ENCODE results near the gene ATL1.
"Not testable (repeated sequence)": the region's sequence is repeated elsewhere in the genome, so short reads cannot be mapped to it uniquely, and the experiment has no call there.

The ATL1 gene

DNA sequence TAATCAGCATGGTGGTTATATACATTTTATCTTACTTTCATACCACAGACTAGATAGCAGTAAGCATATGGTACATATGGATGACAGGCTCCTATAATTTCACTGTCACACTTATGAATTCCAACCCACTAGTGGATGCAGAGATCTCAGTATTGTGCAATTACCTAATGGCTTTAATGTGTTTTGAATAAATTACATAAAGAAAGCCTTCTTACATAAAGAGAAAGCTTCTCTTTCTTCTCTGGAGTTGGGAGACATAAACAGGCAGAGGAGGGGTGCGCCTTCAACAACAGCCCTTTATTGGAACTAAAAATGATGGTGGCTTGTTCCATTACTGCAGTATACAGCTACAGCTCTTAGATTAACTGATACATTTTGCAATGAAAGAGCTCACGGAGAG lies 55.6 kb downstream of the ATL1 start:
- H3K4me1 Mint-ChIP-seq, result peaks cover 9% of the 10 kb centered on the region
- DNase-seq, result no peak
- H3K27me3 Mint-ChIP-seq (ENCODE audit: low read depth, poor library complexity), result no peaks in the 10 kb centered on the region
- TF ChIP-seq, protein P1, sequence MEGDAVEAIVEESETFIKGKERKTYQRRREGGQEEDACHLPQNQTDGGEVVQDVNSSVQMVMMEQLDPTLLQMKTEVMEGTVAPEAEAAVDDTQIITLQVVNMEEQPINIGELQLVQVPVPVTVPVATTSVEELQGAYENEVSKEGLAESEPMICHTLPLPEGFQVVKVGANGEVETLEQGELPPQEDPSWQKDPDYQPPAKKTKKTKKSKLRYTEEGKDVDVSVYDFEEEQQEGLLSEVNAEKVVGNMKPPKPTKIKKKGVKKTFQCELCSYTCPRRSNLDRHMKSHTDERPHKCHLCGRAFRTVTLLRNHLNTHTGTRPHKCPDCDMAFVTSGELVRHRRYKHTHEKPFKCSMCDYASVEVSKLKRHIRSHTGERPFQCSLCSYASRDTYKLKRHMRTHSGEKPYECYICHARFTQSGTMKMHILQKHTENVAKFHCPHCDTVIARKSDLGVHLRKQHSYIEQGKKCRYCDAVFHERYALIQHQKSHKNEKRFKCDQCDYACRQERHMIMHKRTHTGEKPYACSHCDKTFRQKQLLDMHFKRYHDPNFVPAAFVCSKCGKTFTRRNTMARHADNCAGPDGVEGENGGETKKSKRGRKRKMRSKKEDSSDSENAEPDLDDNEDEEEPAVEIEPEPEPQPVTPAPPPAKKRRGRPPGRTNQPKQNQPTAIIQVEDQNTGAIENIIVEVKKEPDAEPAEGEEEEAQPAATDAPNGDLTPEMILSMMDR (IDR thresholded peaks at IDR 0.05), result no peak
- no peaks in the 10 kb centered on the region for H3K9me3 Mint-ChIP-seq
- H3K36me3 Mint-ChIP-seq (ENCODE audit: low read depth), result peaks cover 10% of the 10 kb centered on the region
- H3K27ac Mint-ChIP-seq, result no peak overlapping the region
- no peak overlapping the region for H3K4me3 Mint-ChIP-seq

GRCh38 chr14:50616275-50616674 lies 56.3 kb downstream of the ATL1 start:
- no peak for DNase-seq
- no peaks in the 10 kb centered on the region for H3K9me3 Mint-ChIP-seq
- H3K4me3 Mint-ChIP-seq, result no peak overlapping the region
- H3K27ac Mint-ChIP-seq, result no peak overlapping the region
- H3K27me3 Mint-ChIP-seq (ENCODE audit: low read depth, poor library complexity), result no peaks in the 10 kb centered on the region
- H3K4me1 Mint-ChIP-seq, result peaks cover 9% of the 10 kb centered on the region
- TF ChIP-seq, protein P1 (IDR thresholded peaks at IDR 0.05), result no peak
- peaks cover 10% of the 10 kb centered on the region for H3K36me3 Mint-ChIP-seq (ENCODE audit: low read depth)

DNA sequence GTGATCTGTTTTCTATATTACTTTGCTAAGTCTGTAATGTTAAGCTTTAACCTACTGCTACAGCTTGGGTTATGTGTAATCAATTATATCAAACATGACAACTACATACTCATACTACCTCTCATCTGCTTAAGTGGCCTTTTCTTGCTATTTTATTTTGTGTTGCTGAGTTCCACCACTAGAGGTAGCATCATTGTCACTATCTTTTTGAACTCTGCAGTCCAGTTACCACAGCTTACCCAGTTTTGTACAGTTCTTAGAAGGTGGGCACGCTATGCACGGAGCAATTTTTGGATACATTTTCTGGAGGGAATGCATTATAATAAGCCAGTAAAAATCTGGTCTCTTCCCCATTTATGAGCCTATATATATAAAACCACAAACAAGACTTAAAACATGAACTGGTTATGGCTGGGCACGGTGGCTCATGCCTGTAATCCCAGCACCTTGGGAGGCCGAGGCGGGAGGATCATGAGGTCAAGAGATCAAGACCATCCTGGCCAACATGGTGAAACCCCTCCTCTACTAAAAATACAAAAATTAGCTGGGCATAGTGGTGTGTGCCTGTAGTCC lies 59.7 kb downstream of the ATL1 start:
- Mint-ChIP-seq H3K36me3 (ENCODE audit: low read depth) (peaks cover 10% of the 10 kb centered on the region), H3K4me3 (no peak overlapping the region), H3K4me1 (peaks cover 8% of the 10 kb centered on the region), H3K27ac (no peak overlapping the region), H3K9me3 (no peaks in the 10 kb centered on the region), H3K27me3 (ENCODE audit: low read depth, poor library complexity) (no peaks in the 10 kb centered on the region)
- TF ChIP-seq, protein P1 (IDR thresholded peaks at IDR 0.05), result peak; percentile 57
- no peak for DNase-seq

- Mint-ChIP-seq H3K36me3 (ENCODE audit: low read depth) (peaks cover 9% of the 10 kb centered on the region), H3K4me1 (peaks cover 2% of the 10 kb centered on the region), H3K27ac (no peak overlapping the region)
These were observed 60.4 kb downstream of the ATL1 start for GRCh38 chr14:50620341-50620740.

GRCh38 chr14:50622978-50623377 lies 63.0 kb downstream of the ATL1 start:
- Mint-ChIP-seq H3K27ac (no peak overlapping the region), H3K4me1 (no peaks in the 10 kb centered on the region), H3K36me3 (ENCODE audit: low read depth) (peaks cover 6% of the 10 kb centered on the region), H3K9me3 (no peaks in the 10 kb centered on the region), H3K4me3 (no peak overlapping the region), H3K27me3 (ENCODE audit: low read depth, poor library complexity) (no peaks in the 10 kb centered on the region)
- DNase-seq, result no peak
- TF ChIP-seq, protein P1 (IDR thresholded peaks at IDR 0.05), result no peak

More at GRCh38 chr14:50620341-50620740, 60.4 kb downstream of the ATL1 start:
- no peak for DNase-seq
- no peak overlapping the region for H3K4me3 Mint-ChIP-seq
- H3K9me3 Mint-ChIP-seq, result no peaks in the 10 kb centered on the region
- TF ChIP-seq, protein P1 (IDR thresholded peaks at IDR 0.05), result no peak
- H3K27me3 Mint-ChIP-seq (ENCODE audit: low read depth, poor library complexity), result no peaks in the 10 kb centered on the region

- H3K4me3 Mint-ChIP-seq, result no peak overlapping the region
- H3K36me3 Mint-ChIP-seq (ENCODE audit: low read depth), result peaks cover 6% of the 10 kb centered on the region
These were observed 64.5 kb downstream of the ATL1 start for GRCh38 chr14:50624447-50624846.

GRCh38 chr14:50624947-50625346 lies 65.0 kb downstream of the ATL1 start:
- not testable (repeated sequence) for H3K27me3 Mint-ChIP-seq (ENCODE audit: low read depth, poor library complexity); H3K9me3 Mint-ChIP-seq

More at GRCh38 chr14:50624447-50624846, 64.5 kb downstream of the ATL1 start:
- Mint-ChIP-seq H3K27ac (no peak overlapping the region), H3K9me3 (no peaks in the 10 kb centered on the region), H3K27me3 (ENCODE audit: low read depth, poor library complexity) (no peaks in the 10 kb centered on the region), H3K4me1 (no peaks in the 10 kb centered on the region)
- DNase-seq, result no peak
- TF ChIP-seq, protein P1 (IDR thresholded peaks at IDR 0.05), result no peak

More at GRCh38 chr14:50624947-50625346, 65.0 kb downstream of the ATL1 start:
- DNase-seq; H3K36me3 Mint-ChIP-seq (ENCODE audit: low read depth); H3K4me1 Mint-ChIP-seq; H3K27ac Mint-ChIP-seq; H3K4me3 Mint-ChIP-seq: not testable (repeated sequence)

Data from nephron progenitor cell (in vitro differentiated cells).